ENCODE data around the gene CDH4. TPM values are rescaled to one million over a fixed set of nuclear protein-coding genes. Genes with fewer than 3 reads are reported as not detected.

CDH4 gene
- total and polyA plus RNA-seq, 2 of the 4 experiments (the other 2 are of a cell fraction), result 1.6 to 3.5 TPM

- Histone ChIP-seq H3K4me1 (ENCODE audit: control insufficient read depth, insufficient read depth, low read length) (no peaks in the 10 kb centered on the region), H3K9me1 (ENCODE audit: insufficient read depth, low read length) (no peaks in the 10 kb centered on the region), H3K23ac (ENCODE audit: low read depth, low read length) (no peak overlapping the region), H2BK15ac (ENCODE audit: low read depth, low read length) (no peak overlapping the region), H2BK5ac (ENCODE audit: low read depth, low read length, poor library complexity, severe bottlenecking) (no peak overlapping the region), H4K8ac (ENCODE audit: low read depth in 2 of 2, low read length in 2 of 2) (no peak overlapping the region), H3K56ac (ENCODE audit: extremely low read depth, insufficient read depth, low read length) (no peak overlapping the region), H3K27ac (ENCODE audit: insufficient read depth, low read length) (no peak overlapping the region), H2AK5ac (ENCODE audit: low read depth, low read length) (no peak overlapping the region), H4K5ac (ENCODE audit: low read depth, low read length) (no peak overlapping the region), H4K20me1 (ENCODE audit: insufficient read depth, low read length) (no peaks in the 10 kb centered on the region), H3K18ac (ENCODE audit: low read depth, low read length) (no peak overlapping the region), H3K4me2 (ENCODE audit: low read depth, low read length) (no peak overlapping the region), H3K4me3 (ENCODE audit: insufficient read depth, low read depth, low read length) (no peak overlapping the region), H2AFZ (replicated peaks; ENCODE audit: low read length, poor library complexity) (no peak overlapping the region), H2BK120ac (ENCODE audit: low read depth, low read length) (no peak overlapping the region), H3K27me3 (ENCODE audit: control insufficient read depth, insufficient read depth, low read length) (no peaks in the 10 kb centered on the region), H3K14ac (replicated peaks; ENCODE audit: low read depth, low read length) (no peak overlapping the region), H3K9me3 (ENCODE audit: control insufficient read depth, insufficient read depth, low read length) (peaks cover 7% of the 10 kb centered on the region; the same call in 1 of the 2 replicates), H3K79me1 (ENCODE audit: low read depth in 1 of 2, low read length in 2 of 2) (no peaks in the 10 kb centered on the region), H3K36me3 (ENCODE audit: control insufficient read depth, insufficient read depth, low read length) (no peaks in the 10 kb centered on the region), H2AK9ac (replicated peaks; ENCODE audit: low read depth, low read length, poor library complexity) (no peak overlapping the region), H2BK20ac (ENCODE audit: low read depth, low read length) (no peak overlapping the region), H3K9ac (ENCODE audit: low read depth, low read length) (no peak overlapping the region), H4K91ac (ENCODE audit: insufficient read depth, low read depth, low read length) (no peak overlapping the region), H3K4ac (ENCODE audit: low read depth, low read length) (no peak overlapping the region)
- dilution Hi-C loops (cut with HindIII; ENCODE audit: low sequenced_read_pairs, unreplicated experiment), result no loop called here
- DNase-seq (no peak), ATAC-seq (ENCODE audit: low read depth) (no peak)
- in situ Hi-C loops (cut with MboI; ENCODE audit: low sequenced_read_pairs), result no loop called here
- intact Hi-C loops (cut with micrococcal nuclease), result no loop called here
- CTCF ChIA-PET, result no interaction called here
- 78% methylated on average over 10 of the region's 27 CpGs; no CpG with 5 or more reads in 1 of the 2 experiments for WGBS, 2 experiments (ENCODE audit: extremely low coverage in 2 of 2, insufficient read length in 1 of 2)
- TF ChIP-seq USF2 (IDR thresholded peaks at IDR 0.05; ENCODE audit: low read depth, low read length) (no peak), RCOR1 (IDR thresholded peaks at IDR 0.05; ENCODE audit: insufficient replicate concordance, low read length) (no peak), ELK1 (IDR thresholded peaks at IDR 0.05; ENCODE audit: borderline replicate concordance, low read depth, low read length) (no peak), SMC3 (IDR thresholded peaks at IDR 0.05; ENCODE audit: low read depth, low read length) (no peak), BHLHE40 (IDR thresholded peaks at IDR 0.05; ENCODE audit: low read depth, low read length) (no peak), MXI1 (IDR thresholded peaks at IDR 0.05; ENCODE audit: borderline replicate concordance, low read depth, low read length) (no peak), MAFK (IDR thresholded peaks at IDR 0.05; ENCODE audit: low read depth, low read length) (no peak), MAZ (IDR thresholded peaks at IDR 0.05; ENCODE audit: borderline replicate concordance, low read depth, low read length) (no peak)
- BruUV-seq (replicated peaks), result no TSS peak
- POLR2A ChIA-PET (ENCODE audit: unreplicated experiment), result no interaction called here
Measured at GRCh38 chr20:61779176-61779965, 527.3 kb downstream of the CDH4 start.

Measured in IMR-90 (cell line).